C4-2B (cell line): ENCODE results near the gene THAP5.

ENCODE experiments used
- CTCF ChIP-seq: fragments of 450-650 bp; conservative IDR thresholded peaks from 2 replicates; pipeline ENCODE4 v1.5.1; 2017; ENCODE audit warnings: mild to moderate bottlenecking
- ZFX ChIP-seq: fragments of 450-650 bp; IDR thresholded peaks from 2 replicates; pipeline ENCODE4 v1.6.1; 2017

DNA sequence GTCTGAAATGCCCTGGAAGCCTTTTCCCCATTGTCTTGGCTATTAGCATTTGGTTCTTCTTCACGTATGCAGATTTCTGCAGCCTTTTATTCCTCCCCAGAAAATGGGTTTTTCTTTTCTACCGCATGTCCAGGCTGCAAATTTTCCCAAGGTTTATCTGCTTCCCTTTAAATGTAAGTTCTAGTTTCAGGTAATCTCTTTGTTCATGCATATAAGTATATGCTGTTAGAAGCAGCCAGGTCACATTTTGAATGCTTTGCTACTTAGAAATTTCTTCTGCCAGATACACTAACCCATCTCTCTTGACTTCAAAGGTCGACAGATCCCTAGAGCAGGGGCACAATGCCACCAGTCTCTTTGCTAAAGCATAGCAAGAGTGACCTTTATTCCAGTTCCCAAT, 12.3 kb downstream of the THAP5 start:
- TF ChIP-seq CTCF: no peak
- no peak for TF ChIP-seq ZFX
